ENCODE results near the gene ATP1B4. TPM values are rescaled to one million over a fixed set of nuclear protein-coding genes. Genes with fewer than 3 reads are reported as not detected.

The ATP1B4 gene
- 0.01 TPM in 1 of 5 replicates, not detected in the others for total RNA-seq (2022; extraction: Qiagen RNA extraction)

GRCh38 chrX:120361764-120362305, at the start of gene ATP1B4:
ATP1B4 (plus strand) TSS chrX:120362089; CDS start chrX:120362169, 80 bp downstream.

Other genes starting within 250 kb of the ATP1B4 start
- not detected in 5 replicates for gene RHOXF1, start 246.2 kb upstream of the ATP1B4 start, total RNA-seq (2022; extraction: Qiagen RNA extraction)
- not detected in 5 replicates for gene RHOXF2, start 203.5 kb upstream of the ATP1B4 start, total RNA-seq (2022; extraction: Qiagen RNA extraction)
- gene ZBTB33, start 111.3 kb upstream of the ATP1B4 start, total RNA-seq (2022; extraction: Qiagen RNA extraction), result 7.7 to 14.7 TPM (median 11.1 TPM) in 5 replicates
- gene TMEM255A, start 50.6 kb upstream of the ATP1B4 start, total RNA-seq (2022; extraction: Qiagen RNA extraction), result 0.23 to 0.74 TPM (median 0.33 TPM) in 5 replicates
- 82.5 to 102 TPM (median 99.8 TPM) in 5 replicates for gene LAMP2, start 107.2 kb downstream of the ATP1B4 start, total RNA-seq (2022; extraction: Qiagen RNA extraction)
- gene CUL4B, start 198.9 kb downstream of the ATP1B4 start, total RNA-seq (2022; extraction: Qiagen RNA extraction), result 35.6 to 65.2 TPM (median 46.8 TPM) in 5 replicates
- gene MCTS1, start 242.0 kb downstream of the ATP1B4 start, total RNA-seq (2022; extraction: Qiagen RNA extraction), result 90.9 to 98.0 TPM (median 96.2 TPM) in 5 replicates

All from A549 treated with Hydrocortisone at 1 μM for 4 hours (cell line).